ENCODE data around the gene FIS1.
A peak's percentile ranks its signal among the peaks of the same experiment; 100 is the strongest.
"Not testable (repeated sequence)": the region's sequence is repeated elsewhere in the genome, so short reads cannot be mapped to it uniquely, and the experiment has no call there.

Gene FIS1

DNA sequence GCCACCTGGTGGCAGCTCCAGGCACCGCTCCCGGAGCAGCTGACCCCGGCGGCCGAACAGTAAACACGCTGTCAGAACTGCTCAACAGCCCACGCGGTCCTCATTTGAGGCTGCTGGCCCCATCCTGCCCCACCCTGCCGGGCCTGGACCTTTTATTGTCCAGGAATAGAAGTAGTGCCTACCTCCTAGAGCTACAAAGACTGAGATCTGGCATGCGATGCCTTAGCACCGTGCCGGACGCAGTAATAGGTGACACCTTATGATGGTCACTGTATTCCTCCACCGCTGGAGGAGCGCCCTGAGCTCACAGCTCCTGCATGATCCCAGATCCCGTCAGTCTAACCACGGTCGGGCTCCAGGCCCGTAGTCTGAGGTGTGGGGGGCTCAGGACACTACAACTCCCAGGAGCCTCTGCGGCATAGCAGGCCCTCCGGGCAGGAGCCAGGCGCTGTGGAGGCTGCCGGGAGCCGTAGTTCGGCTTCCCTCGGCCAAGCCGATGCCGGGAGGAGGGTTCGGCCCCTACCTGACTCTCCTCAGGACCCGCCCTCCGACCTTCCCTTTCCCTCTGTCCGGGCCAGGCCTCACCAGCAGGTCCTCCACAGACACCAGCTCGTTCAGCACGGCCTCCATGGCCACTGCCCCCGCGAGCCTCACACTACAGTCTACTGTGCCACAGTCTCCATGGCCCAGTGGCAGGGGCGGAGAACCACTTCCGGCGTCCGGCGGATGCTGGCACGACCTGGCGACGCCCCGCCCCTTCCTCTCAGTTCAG, at the start of gene FIS1:
Gene FIS1 (minus strand): TSS at position 707 of the 772 bp plus-strand sequence. CDS start 77 bp downstream, at position 630.
- DNase-seq, result peak; percentile 92

- no peak for DNase-seq
Observed at GRCh38 chr7:101294039-101294831, 49.4 kb upstream of the FIS1 start.

- DNase-seq, result not testable (repeated sequence)
Observed at GRCh38 chr7:101293069-101294021, 48.5 kb upstream of the FIS1 start.

DNA sequence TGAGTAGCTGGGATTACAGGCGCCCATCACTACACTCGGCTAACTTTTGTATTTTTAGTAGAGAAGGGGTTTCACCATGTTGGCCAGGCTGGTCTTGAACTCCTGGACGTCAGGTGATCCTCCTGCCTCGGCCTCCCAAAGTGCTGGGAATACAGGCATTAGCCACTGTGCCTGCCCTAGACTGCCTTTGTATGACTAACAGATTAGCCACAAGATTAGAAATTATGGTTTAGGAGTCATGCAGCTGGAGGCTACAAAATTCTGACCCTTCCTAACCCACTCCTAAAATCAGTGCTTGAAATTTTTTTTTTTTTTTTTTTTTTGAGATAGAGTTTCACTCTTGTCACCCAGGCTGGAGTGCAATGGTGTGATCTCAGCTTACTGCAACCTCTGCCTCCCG, 47.7 kb upstream of the FIS1 start:
- DNase-seq, result not testable (repeated sequence)

GRCh38 chr7:101290186-101291037, 45.5 kb upstream of the FIS1 start:
- peak; percentile 39 for DNase-seq

- not testable (repeated sequence) for DNase-seq
Observed at GRCh38 chr7:101289687-101290086, 44.8 kb upstream of the FIS1 start.

- DNase-seq, result no peak
Observed at GRCh38 chr7:101288439-101288838, 43.6 kb upstream of the FIS1 start.

- peak; percentile 9 for DNase-seq
Observed at GRCh38 chr7:101287032-101287431, 42.2 kb upstream of the FIS1 start.

- DNase-seq, result not testable (repeated sequence)
Observed at GRCh38 chr7:101285880-101286279, 41.0 kb upstream of the FIS1 start.

GRCh38 chr7:101285171-101285570, 40.3 kb upstream of the FIS1 start:
- DNase-seq, result no peak

DNA sequence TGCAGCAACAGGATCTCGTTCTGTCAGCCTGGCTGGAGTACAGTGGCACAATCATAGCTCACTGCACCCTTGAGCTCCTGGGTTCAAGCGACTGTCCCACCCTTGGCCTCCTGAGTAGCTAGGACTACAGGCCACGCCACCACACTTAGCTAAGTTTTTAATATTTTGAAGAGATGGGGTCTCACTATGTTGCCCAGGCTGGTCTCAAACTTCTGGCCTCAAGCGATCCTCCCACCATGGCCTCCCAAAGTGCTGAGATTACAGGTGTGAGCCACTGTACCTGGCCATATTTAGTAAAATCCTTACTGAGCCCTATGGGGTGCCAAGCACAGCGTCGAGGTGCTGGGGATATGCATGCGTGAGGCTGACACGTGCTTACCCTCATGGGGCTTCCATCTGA, 36.0 kb upstream of the FIS1 start:
- not testable (repeated sequence) for DNase-seq

DNA sequence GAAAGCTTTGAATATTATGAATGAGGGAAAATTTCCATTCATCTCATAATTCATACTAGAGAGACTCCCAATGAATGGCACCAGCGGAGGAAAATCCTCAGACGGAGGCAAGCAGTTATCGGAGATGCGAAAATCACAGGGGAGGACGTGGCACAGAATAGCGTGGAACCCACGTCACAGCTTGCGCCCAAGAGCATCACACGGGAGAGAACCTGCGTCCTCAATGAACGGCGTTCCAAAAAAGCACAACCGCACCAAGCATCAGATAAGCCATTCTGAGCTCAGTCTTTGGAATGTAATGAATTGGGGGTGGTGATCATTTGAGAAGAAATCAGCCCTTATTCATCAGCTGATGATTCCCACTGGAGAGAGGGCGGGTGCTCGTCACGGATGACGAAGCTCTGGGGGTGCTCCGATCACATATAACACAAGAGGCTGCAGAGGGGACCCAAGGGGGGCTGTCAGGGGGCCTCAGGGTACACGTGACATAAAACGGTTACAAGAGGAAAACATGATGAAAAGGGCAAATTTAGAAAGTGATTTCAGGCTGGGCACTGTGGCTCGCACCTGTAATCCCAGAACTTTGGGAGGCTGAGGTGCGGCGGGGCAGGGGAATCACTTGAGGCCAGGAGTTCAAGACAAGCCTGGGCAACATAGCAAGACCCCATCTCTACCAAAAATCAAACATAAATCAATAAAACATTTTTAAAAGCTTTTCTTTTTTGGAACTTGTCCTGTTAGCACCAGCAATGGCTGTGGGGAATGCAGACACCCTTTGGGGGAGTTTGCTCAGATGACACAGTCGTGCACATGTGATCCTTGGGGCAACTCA, 33.8 kb upstream of the FIS1 start:
- no peak for DNase-seq

DNA sequence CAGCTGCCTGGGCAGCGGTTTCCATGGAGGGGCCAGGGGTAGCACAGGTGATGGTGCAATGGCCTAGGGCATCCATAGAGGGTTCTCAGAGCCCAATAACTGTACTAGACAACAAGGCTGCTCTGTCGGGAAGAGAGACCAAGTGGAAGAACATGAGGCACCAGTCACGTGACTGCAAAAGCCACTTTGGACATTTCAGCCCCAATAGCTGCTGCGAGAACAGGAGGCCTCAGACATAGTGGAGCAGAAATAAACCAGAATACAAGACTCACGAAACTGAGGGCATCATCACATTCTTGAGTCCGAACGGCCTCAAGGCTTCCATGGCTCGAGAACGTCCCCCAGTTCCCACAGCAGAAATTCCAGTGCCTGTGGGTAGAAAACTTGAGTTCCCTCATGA, 32.3 kb upstream of the FIS1 start:
- no peak for DNase-seq

DNA sequence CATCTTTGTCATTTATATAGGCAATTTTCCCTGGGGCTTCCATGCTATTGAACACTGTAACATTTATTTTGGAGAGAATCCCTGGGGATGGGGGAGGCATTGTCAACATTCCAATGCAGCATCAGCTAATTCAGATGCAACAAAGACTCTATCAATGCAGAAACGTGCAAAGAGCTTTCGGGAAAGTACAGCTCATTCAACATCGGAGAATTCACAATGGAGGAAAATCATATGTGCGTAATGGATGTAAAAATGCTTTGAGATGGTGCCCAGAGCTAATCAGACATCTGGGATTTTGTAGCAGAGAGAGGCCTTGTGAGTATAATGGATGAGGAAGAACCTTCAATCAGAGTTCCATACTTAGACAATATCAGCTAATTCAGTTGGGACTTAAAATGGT, 28.3 kb upstream of the FIS1 start:
- no peak for DNase-seq

DNA sequence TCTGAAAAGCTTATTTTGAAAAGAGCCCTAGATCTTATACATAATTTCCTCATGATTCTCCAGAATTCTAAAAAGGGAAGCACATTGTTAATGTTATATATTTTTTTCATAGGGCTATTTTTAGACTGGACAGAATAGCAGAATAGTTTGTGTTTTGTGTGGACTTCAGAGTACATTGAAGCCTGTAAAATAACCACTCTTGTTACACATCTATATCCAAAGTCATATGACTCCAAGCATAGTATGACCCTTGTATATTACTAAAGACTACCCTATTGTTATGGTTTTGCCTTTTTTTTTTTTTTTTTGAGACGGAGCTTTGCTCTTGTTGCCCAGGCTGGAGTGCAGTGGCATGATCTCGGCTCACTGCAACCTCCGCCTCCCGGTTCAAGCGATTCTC, 26.1 kb upstream of the FIS1 start:
- no peak for DNase-seq

- no peak for DNase-seq
Observed at GRCh38 chr7:101269664-101270063, 24.8 kb upstream of the FIS1 start.

GRCh38 chr7:101265622-101266516, 21.0 kb upstream of the FIS1 start:
- DNase-seq, result no peak

GRCh38 chr7:101264102-101264706, 19.3 kb upstream of the FIS1 start:
- not testable (repeated sequence) for DNase-seq

DNA sequence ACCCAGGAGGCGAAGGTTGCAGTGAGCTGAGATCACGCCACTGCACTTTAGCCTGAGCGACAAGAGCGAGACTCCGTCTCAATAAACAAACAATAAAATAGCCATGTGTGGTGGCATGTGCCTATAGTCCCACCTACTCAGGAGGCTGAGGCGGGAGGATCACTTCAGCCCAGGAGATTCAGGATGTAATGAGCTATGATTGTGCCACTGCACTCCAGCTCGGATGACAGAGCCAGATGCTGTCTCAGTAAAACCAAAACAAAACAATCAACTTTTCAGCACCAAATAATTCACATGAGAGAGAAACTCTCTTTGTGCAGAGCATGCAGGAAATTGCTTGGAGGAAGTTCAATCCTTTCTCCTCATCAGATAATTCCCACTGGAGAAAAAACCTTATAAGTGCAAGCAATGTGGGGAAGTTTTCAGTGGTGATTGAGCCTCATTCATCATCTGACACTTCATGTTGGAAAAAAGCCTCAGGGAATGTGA, 13.4 kb upstream of the FIS1 start:
- DNase-seq, result no peak

All from CD4-positive, alpha-beta T cell treated with Interferon gamma for 1 hour (primary cell).